GM12891 (cell line): ENCODE results near the gene NDUFAF8.

Experiments
- POLR2A ChIP-seq: IDR thresholded peaks from 2 replicates; pipeline ENCODE4 v1.6.1; 2011; ENCODE audit warnings: low read depth, low read length, control low read depth
- POLR2AphosphoS5 ChIP-seq: IDR thresholded peaks from 2 replicates; pipeline ENCODE4 v1.6.1; 2011; ENCODE audit warnings: low read depth, low read length, control low read depth
- SPI1 ChIP-seq: IDR thresholded peaks from 2 replicates; pipeline ENCODE4 v1.6.1; 2011; ENCODE audit warnings: low read depth, low read length, control low read depth
- TAF1 ChIP-seq: IDR thresholded peaks from 2 replicates; pipeline ENCODE4 v1.6.1; 2011; ENCODE audit warnings: low read depth, low read length, control low read depth

DNA sequence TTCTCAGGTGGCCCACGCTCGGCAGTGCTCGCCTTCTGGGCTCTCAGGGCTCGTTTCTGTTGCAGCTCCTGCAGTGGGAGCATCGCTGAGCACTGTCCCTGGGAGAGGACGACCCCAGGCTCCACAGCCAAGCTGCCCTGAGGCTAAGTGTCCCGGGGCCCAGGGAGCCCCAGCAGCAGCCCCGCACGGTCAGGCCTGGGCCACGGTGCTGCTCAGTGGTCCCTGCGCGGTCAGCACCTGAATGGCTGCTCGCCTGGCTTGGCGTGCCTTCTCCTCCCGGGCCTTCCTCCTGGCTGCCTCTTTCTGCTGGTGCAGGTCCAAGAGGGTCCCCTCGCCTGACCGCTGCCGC is 39.7 kb upstream of the NDUFAF8 start:
- TF ChIP-seq POLR2A (no peak), POLR2AphosphoS5 (no peak), TAF1 (no peak), SPI1 (no peak)
